Tibial nerve (tissue), 4 donors: Measurements from ENCODE around the gene SH3BP4.

Source experiments
- CTCF ChIP-seq, 5 experiments: fragments of 200-600 bp in 3 of 5; fragments of 450-650 bp in 2 of 5; sonication (generic) in 3 of 5; IDR thresholded peaks; one replicate each; pipeline ENCODE4 v1.5.1; 2016 to 2019; ENCODE audit warnings: antibody characterized with exemption in 5 of 5, mild to moderate bottlenecking in 3 of 5, moderate library complexity in 2 of 5
- EP300 ChIP-seq, 2 donors: sonication (generic); formaldehyde crosslinking; IDR thresholded peaks; one replicate each; pipeline ENCODE4 v1.6.1; 2017; ENCODE audit warnings: antibody characterized with exemption in 2 of 2, mild to moderate bottlenecking in 1 of 2
- POLR2A ChIP-seq, 2 donors: fragments of 450-650 bp; IDR thresholded peaks; one replicate each; pipeline ENCODE4 v1.6.1; 2017; ENCODE audit warnings: antibody characterized with exemption in 2 of 2, mild to moderate bottlenecking in 2 of 2, moderate library complexity in 2 of 2

- TF ChIP-seq CTCF (IDR thresholded peaks at IDR 0.05) (no peak), POLR2A (IDR thresholded peaks at IDR 0.05) (no peak), EP300 (IDR thresholded peaks at IDR 0.05) (no peak)
Measured at GRCh38 chr2:234976479-234977227, 24.8 kb downstream of the SH3BP4 start.
